ENCODE results near the gene USP12. TPM values are rescaled to one million over a fixed set of nuclear protein-coding genes. Genes with fewer than 3 reads are reported as not detected.
"Not testable (repeated sequence)": the region's sequence is repeated elsewhere in the genome, so short reads cannot be mapped to it uniquely, and the experiment has no call there.

Gene USP12
- total RNA-seq, 1 donor from 2014 or later: 36.7 TPM

GRCh38 chr13:27080018-27080948 lies 91.3 kb downstream of the USP12 start:
- Histone ChIP-seq H3K27ac (no peak overlapping the region), H3K36me3 (peaks cover 7% of the 10 kb centered on the region), H3K4me3 (no peak overlapping the region), H3K9me3 (no peaks in the 10 kb centered on the region), H3K27me3 (ENCODE audit: low read depth) (no peaks in the 10 kb centered on the region), H3K4me1 (peaks cover 25% of the 10 kb centered on the region)
- no peak for DNase-seq
- intact Hi-C loops (cut with DNase I): no loop called here
- no peak for TF ChIP-seq CTCF (IDR thresholded peaks at IDR 0.05)
- no peak for ATAC-seq

- H3K9me3 ChIP-seq: no peaks in the 10 kb centered on the region
- TF ChIP-seq CTCF (IDR thresholded peaks at IDR 0.05): no peak
- DNase-seq (no peak), ATAC-seq (peak in 1 of 2 donors; percentile 53)
- H3K27me3 ChIP-seq (ENCODE audit: low read depth): no peaks in the 10 kb centered on the region
- intact Hi-C loops (cut with DNase I): no loop called here
- peaks cover 25% of the 10 kb centered on the region for H3K4me1 ChIP-seq
- peaks cover 14% of the 10 kb centered on the region for H3K36me3 ChIP-seq
- H3K27ac ChIP-seq: no peak overlapping the region
- H3K4me3 ChIP-seq: no peak overlapping the region
Measured at GRCh38 chr13:27079421-27079958, 92.1 kb downstream of the USP12 start.

GRCh38 chr13:27077451-27077850 lies 94.2 kb downstream of the USP12 start:
- Histone ChIP-seq H3K27me3 (ENCODE audit: low read depth) (no peaks in the 10 kb centered on the region), H3K36me3 (peaks cover 35% of the 10 kb centered on the region), H3K4me1 (peaks cover 25% of the 10 kb centered on the region), H3K27ac (no peak overlapping the region), H3K9me3 (no peaks in the 10 kb centered on the region), H3K4me3 (no peak overlapping the region)
- no peak for TF ChIP-seq CTCF (IDR thresholded peaks at IDR 0.05)
- no peak for DNase-seq
- intact Hi-C loops (cut with DNase I): no loop called here
- ATAC-seq: no peak

GRCh38 chr13:27076421-27076820 lies 95.2 kb downstream of the USP12 start:
- Histone ChIP-seq H3K9me3 (no peaks in the 10 kb centered on the region), H3K4me3 (no peak overlapping the region), H3K36me3 (peaks cover 38% of the 10 kb centered on the region), H3K4me1 (peaks cover 25% of the 10 kb centered on the region), H3K27me3 (ENCODE audit: low read depth) (no peaks in the 10 kb centered on the region), H3K27ac (no peak overlapping the region)
- ATAC-seq: no peak
- DNase-seq: no peak
- TF ChIP-seq CTCF (IDR thresholded peaks at IDR 0.05): no peak
- intact Hi-C loops (cut with DNase I): no loop called here

- intact Hi-C loops (cut with DNase I): no loop called here
- Histone ChIP-seq H3K36me3 (peaks cover 53% of the 10 kb centered on the region), H3K4me1 (peaks cover 13% of the 10 kb centered on the region), H3K4me3 (no peak overlapping the region), H3K27ac (no peak overlapping the region), H3K9me3 (no peaks in the 10 kb centered on the region), H3K27me3 (ENCODE audit: low read depth) (no peaks in the 10 kb centered on the region)
- ATAC-seq (no peak), DNase-seq (no peak)
- TF ChIP-seq CTCF (IDR thresholded peaks at IDR 0.05): no peak
Measured at GRCh38 chr13:27073186-27073585, 98.4 kb downstream of the USP12 start.

- H3K27me3 ChIP-seq (ENCODE audit: low read depth); H3K4me3 ChIP-seq; DNase-seq; intact Hi-C loops (cut with DNase I); H3K4me1 ChIP-seq; H3K27ac ChIP-seq; ATAC-seq; H3K9me3 ChIP-seq: not testable (repeated sequence)
- H3K36me3 ChIP-seq: peaks cover 23% of the 10 kb centered on the region
Measured at GRCh38 chr13:27066123-27066522, 105.5 kb downstream of the USP12 start.
